RWPE1 (cell line): ENCODE results near the gene KAZN.

Experiments
- CTCF ChIA-PET: fragments of 350-600 bp; sonication (Branson Sonifier 250); formaldehyde crosslinking; extraction: SDS; loops from one replicate; lab custom pipeline; 2021; lab: Yijun Ruan, JAX
- POLR2A ChIA-PET: fragments of 400-600 bp; formaldehyde crosslinking; extraction: SDS; loops from one replicate; lab custom pipeline; 2020; ENCODE audit warnings: antibody characterized with exemption; ENCODE audit not compliant: low non-redundant PET; lab: Yijun Ruan, JAX
- DNase-seq: peaks from one replicate; pipeline ENCODE4 v3.0.0; 2012; ENCODE audit warnings: low spot score
- H3K27ac ChIP-seq: fragments of 450-650 bp; 2 replicates; pipeline ENCODE4 v1.5.1; 2017
- TF ChIP-seq, protein P1 (sequence below): fragments of 450-650 bp; conservative IDR thresholded peaks from 2 replicates; pipeline ENCODE4 v1.5.1; 2017; ENCODE audit warnings: low read depth, mild to moderate bottlenecking

The KAZN gene

GRCh38 chr1:14624941-14625340 is 26.5 kb downstream of the KAZN start:
- H3K27ac ChIP-seq = no peak overlapping the region
- ChIA-PET CTCF (interaction anchor here (0.7 kb wide), 2 partner anchors 68 to 154 kb away, joined by 3 read pairs; no protein-coding TSS in a partner anchor), POLR2A (no interaction called here)
- DNase-seq = no peak
- TF ChIP-seq, protein P1, sequence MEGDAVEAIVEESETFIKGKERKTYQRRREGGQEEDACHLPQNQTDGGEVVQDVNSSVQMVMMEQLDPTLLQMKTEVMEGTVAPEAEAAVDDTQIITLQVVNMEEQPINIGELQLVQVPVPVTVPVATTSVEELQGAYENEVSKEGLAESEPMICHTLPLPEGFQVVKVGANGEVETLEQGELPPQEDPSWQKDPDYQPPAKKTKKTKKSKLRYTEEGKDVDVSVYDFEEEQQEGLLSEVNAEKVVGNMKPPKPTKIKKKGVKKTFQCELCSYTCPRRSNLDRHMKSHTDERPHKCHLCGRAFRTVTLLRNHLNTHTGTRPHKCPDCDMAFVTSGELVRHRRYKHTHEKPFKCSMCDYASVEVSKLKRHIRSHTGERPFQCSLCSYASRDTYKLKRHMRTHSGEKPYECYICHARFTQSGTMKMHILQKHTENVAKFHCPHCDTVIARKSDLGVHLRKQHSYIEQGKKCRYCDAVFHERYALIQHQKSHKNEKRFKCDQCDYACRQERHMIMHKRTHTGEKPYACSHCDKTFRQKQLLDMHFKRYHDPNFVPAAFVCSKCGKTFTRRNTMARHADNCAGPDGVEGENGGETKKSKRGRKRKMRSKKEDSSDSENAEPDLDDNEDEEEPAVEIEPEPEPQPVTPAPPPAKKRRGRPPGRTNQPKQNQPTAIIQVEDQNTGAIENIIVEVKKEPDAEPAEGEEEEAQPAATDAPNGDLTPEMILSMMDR = no peak

DNA sequence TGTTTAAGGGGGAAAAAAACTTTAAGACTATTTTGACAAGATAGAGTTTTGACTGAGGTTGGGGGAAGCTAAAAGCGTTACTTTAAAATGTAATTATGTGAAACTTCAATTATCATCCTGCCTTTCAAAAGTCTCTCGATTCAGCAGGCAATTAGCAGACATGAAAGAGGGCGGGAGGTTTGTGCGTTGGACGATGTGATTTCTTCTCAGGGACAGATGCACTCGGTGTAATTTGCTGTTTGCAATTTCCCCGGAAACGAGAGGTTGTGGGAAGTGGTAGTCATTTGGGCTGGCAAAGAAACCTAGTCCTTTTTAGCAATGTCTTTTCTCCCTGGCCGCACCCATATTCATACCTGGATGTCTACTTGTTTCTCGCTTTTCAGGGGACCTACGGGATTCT is 27.1 kb downstream of the KAZN start:
- ChIA-PET CTCF (interaction anchor here (0.7 kb wide), 1 partner anchor 153 kb away, joined by 3 read pairs; no protein-coding TSS in a partner anchor), POLR2A (no interaction called here)
- DNase-seq = no peak
- TF ChIP-seq, protein P1 = no peak
- H3K27ac ChIP-seq = no peak overlapping the region

DNA sequence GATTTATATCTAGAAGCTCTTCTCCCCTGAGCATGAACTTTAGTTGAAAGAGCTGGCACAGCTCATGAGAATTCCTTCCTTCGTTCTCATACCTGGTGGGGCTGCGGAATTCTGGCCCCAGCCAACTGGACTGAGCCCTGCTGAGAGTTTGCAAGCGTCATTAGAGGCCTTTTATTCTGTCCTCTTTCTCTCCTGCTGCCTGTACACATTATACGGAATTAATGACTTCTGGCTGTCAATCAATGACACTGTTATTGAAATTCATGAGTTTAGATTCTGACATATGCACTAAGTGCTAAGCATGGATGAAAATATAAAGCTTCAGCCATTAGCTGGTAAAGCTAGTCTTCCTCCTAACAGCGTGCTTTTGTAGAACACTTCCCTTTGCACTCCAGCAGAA is 27.5 kb downstream of the KAZN start:
- H3K27ac ChIP-seq = no peak overlapping the region
- CTCF ChIA-PET = no interaction called here

GRCh38 chr1:14626869-14627607 is 28.6 kb downstream of the KAZN start:
- CTCF ChIA-PET = interaction anchor here (0.9 kb wide), 1 partner anchor 450 kb away, joined by 3 read pairs; no protein-coding TSS in a partner anchor
- DNase-seq = peak; percentile 40
- POLR2A ChIA-PET = no interaction called here
- TF ChIP-seq, protein P1 = no peak
- no peak overlapping the region for H3K27ac ChIP-seq

More for the DNA sequence above, 27.5 kb downstream of the KAZN start:
- POLR2A ChIA-PET = no interaction called here
- TF ChIP-seq, protein P1 = no peak
- no peak for DNase-seq

- no peak overlapping the region for H3K27ac ChIP-seq
- DNase-seq = no peak
- CTCF ChIA-PET = interaction anchor here (0.9 kb wide), 1 partner anchor 449 kb away, joined by 3 read pairs; no protein-coding TSS in a partner anchor
- TF ChIP-seq, protein P1 = no peak
- POLR2A ChIA-PET = no interaction called here
Observed at GRCh38 chr1:14627608-14628489, 29.4 kb downstream of the KAZN start.

- DNase-seq = no peak
- TF ChIP-seq, protein P1 = no peak
- no peak overlapping the region for H3K27ac ChIP-seq
- POLR2A ChIA-PET = no interaction called here
- CTCF ChIA-PET = interaction anchor here (0.5 to 0.6 kb wide), 2 partner anchors 96 to 1930 kb away, joined by 3 read pairs; no protein-coding TSS in a partner anchor
Observed at GRCh38 chr1:14629363-14630014, 31.0 kb downstream of the KAZN start.
